GM23338 (cell line): ENCODE data around the gene EBPL. TPM values are rescaled to one million over a fixed set of nuclear protein-coding genes. Genes with fewer than 3 reads are reported as not detected.

Experiments used
- ATAC-seq: fragments of 200-7000 bp; cut with Tn5 transposase; 3 replicates; pipeline ENCODE4 v1.9.1; 2020
- DNase-seq: peaks from one replicate; pipeline ENCODE4 v3.0.0-alpha.2; 2015; ENCODE audit warnings: low spot score
- H2AFZ ChIP-seq: fragments of 200-600 bp; sonication (generic); 2 replicates; pipeline ENCODE4 v1.8.0; 2016; ENCODE audit warnings: antibody characterized with exemption, mild to moderate bottlenecking, moderate library complexity
- H3F3A ChIP-seq: fragments of 200-600 bp; sonication (generic); replicated peaks from 2 replicates; pipeline ENCODE4 v1.8.0; 2017; ENCODE audit warnings: antibody characterized with exemption, mixed run types, low read depth
- H3K27ac ChIP-seq: fragments of 200-600 bp; sonication (generic); 2 replicates; pipeline ENCODE4 v1.6.1; 2016; ENCODE audit warnings: low read depth
- H3K27me3 ChIP-seq: fragments of 200-600 bp; sonication (generic); 2 replicates; pipeline ENCODE4 v1.8.0; 2016; ENCODE audit warnings: mild to moderate bottlenecking, mixed run types, moderate library complexity; ENCODE audit not compliant: insufficient read depth
- H3K36me3 ChIP-seq: fragments of 200-600 bp; sonication (generic); 2 replicates; pipeline ENCODE4 v1.8.0; 2016; ENCODE audit warnings: mild to moderate bottlenecking; ENCODE audit not compliant: insufficient read depth
- H3K4me1 ChIP-seq: fragments of 200-600 bp; sonication (generic); 2 replicates; pipeline ENCODE4 v1.8.0; 2016; ENCODE audit warnings: mild to moderate bottlenecking, moderate library complexity; ENCODE audit not compliant: insufficient read depth
- H3K4me2 ChIP-seq: fragments of 200-600 bp; sonication (generic); 2 replicates; pipeline ENCODE4 v1.7.1; 2017; ENCODE audit warnings: mixed run types
- H3K4me3 ChIP-seq: fragments of 200-600 bp; sonication (generic); 2 replicates; pipeline ENCODE4 v1.6.1; 2016; ENCODE audit warnings: mixed run types
- H3K79me2 ChIP-seq: fragments of 200-600 bp; sonication (generic); replicated peaks from 2 replicates; pipeline ENCODE4 v1.8.0; 2017; ENCODE audit warnings: mild to moderate bottlenecking; ENCODE audit not compliant: insufficient read depth
- H3K9me2 ChIP-seq: fragments of 200-600 bp; sonication (generic); 2 replicates; pipeline ENCODE4 v1.8.0; 2017; ENCODE audit not compliant: insufficient read depth
- H4K20me1 ChIP-seq: fragments of 200-600 bp; sonication (generic); replicated peaks from 2 replicates; pipeline ENCODE4 v1.8.0; 2017; ENCODE audit warnings: mild to moderate bottlenecking; ENCODE audit not compliant: insufficient read depth
- H3K27ac Mint-ChIP-seq: 2 replicates; pipeline ENCODE4 v1.8.0; 2020; ENCODE audit warnings: inconsistent platforms, mild to moderate bottlenecking, moderate library complexity, mixed read lengths
- H3K27me3 Mint-ChIP-seq: 3 replicates; pipeline ENCODE4 v1.8.0; 2022; ENCODE audit warnings: low read depth, mild to moderate bottlenecking, moderate library complexity, mixed read lengths, inconsistent platforms; ENCODE audit not compliant: insufficient read depth, poor library complexity
- H3K36me3 Mint-ChIP-seq: 3 replicates; pipeline ENCODE4 v1.8.0; 2021; ENCODE audit warnings: low read depth, mild to moderate bottlenecking, inconsistent platforms, moderate library complexity, mixed read lengths
- H3K4me1 Mint-ChIP-seq: 3 replicates; pipeline ENCODE4 v1.8.0; 2020; ENCODE audit warnings: mild to moderate bottlenecking, inconsistent platforms, mixed read lengths
- H3K4me3 Mint-ChIP-seq: 3 replicates; pipeline ENCODE4 v1.8.0; 2021; ENCODE audit warnings: moderate library complexity, mild to moderate bottlenecking, inconsistent platforms, mixed read lengths
- H3K9me3 Mint-ChIP-seq: 3 replicates; pipeline ENCODE4 v1.8.0; 2020; ENCODE audit warnings: moderate library complexity, mild to moderate bottlenecking, inconsistent platforms, mixed read lengths
- CREB1 ChIP-seq: fragments of 250-450 bp; sonication (Bioruptor Pico); IDR thresholded peaks from 2 replicates; pipeline ENCODE4 v1.5.0; 2020; ENCODE audit warnings: low read depth, mild to moderate bottlenecking, moderate library complexity
- ETS1 ChIP-seq: IDR thresholded peaks from 2 replicates; pipeline ENCODE4 v1.6.1; 2016; ENCODE audit warnings: antibody characterized with exemption
- EZH2 ChIP-seq: fragments of 200-600 bp; sonication (generic); IDR thresholded peaks from one replicate; pipeline ENCODE4 v1.8.0; 2017; ENCODE audit warnings: antibody characterized with exemption, mild to moderate bottlenecking, low read depth; ENCODE audit not compliant: unreplicated experiment
- EZH2phosphoT487 ChIP-seq: fragments of 200-600 bp; sonication (generic); IDR thresholded peaks from one replicate; pipeline ENCODE4 v1.8.1; 2018; ENCODE audit warnings: antibody characterized with exemption; ENCODE audit not compliant: unreplicated experiment
- JUNB ChIP-seq: IDR thresholded peaks from one replicate; pipeline ENCODE4 v1.6.1; 2016; ENCODE audit warnings: antibody characterized with exemption; ENCODE audit not compliant: unreplicated experiment
- POLR2AphosphoS5 ChIP-seq: IDR thresholded peaks from 2 replicates; pipeline ENCODE4 v1.6.1; 2016; ENCODE audit warnings: antibody characterized with exemption, low read depth
- STAT1 ChIP-seq: IDR thresholded peaks from one replicate; pipeline ENCODE4 v1.6.1; 2016; ENCODE audit warnings: antibody characterized with exemption; ENCODE audit not compliant: unreplicated experiment
- ZNF331 ChIP-seq: fragments of 250-450 bp; sonication (Bioruptor Pico); IDR thresholded peaks from 2 replicates; pipeline ENCODE4 v1.5.0; 2020; ENCODE audit warnings: low read depth, mild to moderate bottlenecking, moderate library complexity
- polyA plus RNA-seq: library from polyadenylated mRNA; unstranded; fragments of >200 nt; fragmentation: Nextera tagmentation; extraction: Ambion mirVana; gene quantifications from 2 replicates; pipeline ENCODE4 v1.2.1, GENCODE V29; 2016
- total RNA-seq: library from RNA; depleted of rRNA; stranded (reverse); fragments of >200 nt; shearing (Covaris generic); gene quantifications from 2 replicates; pipeline ENCODE4 v1.2.3, GENCODE V29; 2014
- TF ChIP-seq, protein P1 (sequence below), 2 experiments: fragments of 200-600 bp in 1 of 2; sonication (generic) in 1 of 2; conservative IDR thresholded peaks; 2 replicates each; pipeline versions ENCODE4 v1.5.1 to v1.6.1; 2016 to 2017; ENCODE audit warnings: antibody characterized with exemption in 2 of 2, low read depth in 2 of 2, mild to moderate bottlenecking in 2 of 2, moderate library complexity in 1 of 2
- TF ChIP-seq, protein P2 (sequence below): IDR thresholded peaks from one replicate; pipeline ENCODE4 v1.6.1; 2018; ENCODE audit warnings: antibody characterized with exemption; ENCODE audit not compliant: unreplicated experiment

EBPL gene
- total and polyA plus RNA-seq, 2 experiments from 2014 or later: 231 to 245 TPM

DNA sequence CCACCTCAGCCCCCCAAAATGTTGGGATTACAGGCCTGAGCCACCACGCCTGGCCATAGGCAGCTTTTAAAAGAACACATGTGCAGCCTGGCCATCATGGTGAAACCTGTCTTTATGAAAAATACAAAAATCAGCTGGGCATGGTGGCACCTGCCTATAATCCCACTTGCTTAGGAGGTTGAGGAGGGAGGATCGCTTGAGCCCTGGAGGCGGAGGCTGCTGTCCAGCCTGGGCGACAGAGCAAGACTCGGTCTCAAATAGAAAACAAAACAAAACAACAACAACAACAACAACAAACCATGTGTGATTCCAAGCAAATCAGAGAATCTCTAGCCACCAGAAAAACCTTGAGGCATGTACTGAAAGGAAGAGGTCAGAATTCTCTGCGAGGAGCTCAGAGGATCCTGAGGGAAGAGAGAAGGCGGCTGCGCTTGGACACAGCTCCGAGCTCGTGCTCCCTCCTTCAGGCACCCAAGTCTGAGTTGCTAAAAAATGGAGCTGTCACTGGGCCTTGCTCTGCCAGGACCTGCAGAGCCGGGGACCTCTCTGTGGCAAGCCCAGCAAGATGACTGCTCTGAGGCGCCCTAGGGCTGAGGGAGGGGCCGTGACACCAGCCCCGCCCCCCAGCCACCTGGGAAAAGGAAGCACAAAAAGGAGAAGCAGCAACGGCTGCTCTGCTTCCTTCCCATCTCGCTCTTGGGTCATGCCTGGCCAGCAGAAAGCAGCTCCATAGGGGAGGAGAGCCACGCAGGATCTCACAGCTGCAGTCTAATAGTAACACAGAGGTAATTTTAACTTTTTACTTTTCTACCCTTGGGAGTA, 63.2 kb downstream of the EBPL start, which contains the start of gene ARL11:
ARL11 (plus strand) TSS at position 677 of the 822 bp plus-strand sequence. CDS start 1,941 bp downstream, outside the sequence.
- Mint-ChIP-seq H3K27ac (no peak within 1 kb of the TSS; the same call in 1 of the 2 replicates), H3K4me1 (peaks cover 6% of the 10 kb centered on the region; the same call in 2 of the 3 replicates), H3K9me3 (no peaks in the 10 kb centered on the region), H3K27me3 (peaks cover 7% of the 10 kb centered on the region), H3K4me3 (peak within 1 kb of the TSS; percentile 66), H3K36me3 (no peaks in the 10 kb centered on the region)
- H4K20me1 ChIP-seq: no peaks in the 10 kb centered on the region
- peak; percentile 96 for ATAC-seq
- peak; percentile 65 for TF ChIP-seq POLR2AphosphoS5
- TF ChIP-seq EZH2: no peak
- TF ChIP-seq EZH2phosphoT487: no peak
- TF ChIP-seq STAT1: no peak
- 0 out of 2 replicates have a peak, but pooled peaks have one; percentile 13 for TF ChIP-seq ETS1
- peak; percentile 90 for DNase-seq
- H3K4me1 ChIP-seq: no peaks in the 10 kb centered on the region; the same call in 1 of the 2 replicates
- H3K36me3 ChIP-seq: no peaks in the 10 kb centered on the region
- peak within 1 kb of the TSS; percentile 94 for H2AFZ ChIP-seq
- H3K4me2 ChIP-seq: peak within 1 kb of the TSS; percentile 70
- H3K4me3 ChIP-seq: peak within 1 kb of the TSS; percentile 45; the same call in 1 of the 2 replicates
- no peak within 1 kb of the TSS for H3K27ac ChIP-seq
- no peaks in the 10 kb centered on the region for H3K79me2 ChIP-seq
- H3F3A ChIP-seq: no peaks in the 10 kb centered on the region
- H3K9me2 ChIP-seq: peaks cover 5% of the 10 kb centered on the region; the same call in 1 of the 2 replicates
- H3K27me3 ChIP-seq: no peaks in the 10 kb centered on the region

GRCh38 chr13:49625392-49626079, 65.8 kb downstream of the EBPL start:
- no peaks in the 10 kb centered on the region for H3K36me3 ChIP-seq
- Mint-ChIP-seq H3K4me1 (peaks cover 6% of the 10 kb centered on the region; the same call in 2 of the 3 replicates), H3K27me3 (peaks cover 7% of the 10 kb centered on the region), H3K9me3 (no peaks in the 10 kb centered on the region), H3K36me3 (no peaks in the 10 kb centered on the region), H3K4me3 (no peak overlapping the region), H3K27ac (peak overlapping the region; percentile 0)
- peaks cover 5% of the 10 kb centered on the region; the same call in 1 of the 2 replicates for H3K9me2 ChIP-seq
- ATAC-seq (no peak), DNase-seq (no peak)
- no peak overlapping the region for H3K4me2 ChIP-seq
- no peaks in the 10 kb centered on the region for H3K79me2 ChIP-seq
- no peaks in the 10 kb centered on the region for H3F3A ChIP-seq
- no peak overlapping the region for H3K27ac ChIP-seq
- H2AFZ ChIP-seq: peak overlapping the region; percentile 86
- H3K4me3 ChIP-seq: no peak overlapping the region
- H3K27me3 ChIP-seq: no peaks in the 10 kb centered on the region
- no peaks in the 10 kb centered on the region for H4K20me1 ChIP-seq
- H3K4me1 ChIP-seq: no peaks in the 10 kb centered on the region; the same call in 1 of the 2 replicates
- TF ChIP-seq CREB1 (CRISPR knock-in tag) (no peak), ETS1 (no peak), POLR2AphosphoS5 (no peak), EZH2 (no peak), STAT1 (no peak), ZNF331 (CRISPR knock-in tag) (no peak), JUNB (no peak)
- TF ChIP-seq, protein P1, sequence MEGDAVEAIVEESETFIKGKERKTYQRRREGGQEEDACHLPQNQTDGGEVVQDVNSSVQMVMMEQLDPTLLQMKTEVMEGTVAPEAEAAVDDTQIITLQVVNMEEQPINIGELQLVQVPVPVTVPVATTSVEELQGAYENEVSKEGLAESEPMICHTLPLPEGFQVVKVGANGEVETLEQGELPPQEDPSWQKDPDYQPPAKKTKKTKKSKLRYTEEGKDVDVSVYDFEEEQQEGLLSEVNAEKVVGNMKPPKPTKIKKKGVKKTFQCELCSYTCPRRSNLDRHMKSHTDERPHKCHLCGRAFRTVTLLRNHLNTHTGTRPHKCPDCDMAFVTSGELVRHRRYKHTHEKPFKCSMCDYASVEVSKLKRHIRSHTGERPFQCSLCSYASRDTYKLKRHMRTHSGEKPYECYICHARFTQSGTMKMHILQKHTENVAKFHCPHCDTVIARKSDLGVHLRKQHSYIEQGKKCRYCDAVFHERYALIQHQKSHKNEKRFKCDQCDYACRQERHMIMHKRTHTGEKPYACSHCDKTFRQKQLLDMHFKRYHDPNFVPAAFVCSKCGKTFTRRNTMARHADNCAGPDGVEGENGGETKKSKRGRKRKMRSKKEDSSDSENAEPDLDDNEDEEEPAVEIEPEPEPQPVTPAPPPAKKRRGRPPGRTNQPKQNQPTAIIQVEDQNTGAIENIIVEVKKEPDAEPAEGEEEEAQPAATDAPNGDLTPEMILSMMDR (conservative IDR thresholded peaks at IDR 0.05; ENCODE audit: low read depth in 2 of 2): no peak
- TF ChIP-seq, protein P2, sequence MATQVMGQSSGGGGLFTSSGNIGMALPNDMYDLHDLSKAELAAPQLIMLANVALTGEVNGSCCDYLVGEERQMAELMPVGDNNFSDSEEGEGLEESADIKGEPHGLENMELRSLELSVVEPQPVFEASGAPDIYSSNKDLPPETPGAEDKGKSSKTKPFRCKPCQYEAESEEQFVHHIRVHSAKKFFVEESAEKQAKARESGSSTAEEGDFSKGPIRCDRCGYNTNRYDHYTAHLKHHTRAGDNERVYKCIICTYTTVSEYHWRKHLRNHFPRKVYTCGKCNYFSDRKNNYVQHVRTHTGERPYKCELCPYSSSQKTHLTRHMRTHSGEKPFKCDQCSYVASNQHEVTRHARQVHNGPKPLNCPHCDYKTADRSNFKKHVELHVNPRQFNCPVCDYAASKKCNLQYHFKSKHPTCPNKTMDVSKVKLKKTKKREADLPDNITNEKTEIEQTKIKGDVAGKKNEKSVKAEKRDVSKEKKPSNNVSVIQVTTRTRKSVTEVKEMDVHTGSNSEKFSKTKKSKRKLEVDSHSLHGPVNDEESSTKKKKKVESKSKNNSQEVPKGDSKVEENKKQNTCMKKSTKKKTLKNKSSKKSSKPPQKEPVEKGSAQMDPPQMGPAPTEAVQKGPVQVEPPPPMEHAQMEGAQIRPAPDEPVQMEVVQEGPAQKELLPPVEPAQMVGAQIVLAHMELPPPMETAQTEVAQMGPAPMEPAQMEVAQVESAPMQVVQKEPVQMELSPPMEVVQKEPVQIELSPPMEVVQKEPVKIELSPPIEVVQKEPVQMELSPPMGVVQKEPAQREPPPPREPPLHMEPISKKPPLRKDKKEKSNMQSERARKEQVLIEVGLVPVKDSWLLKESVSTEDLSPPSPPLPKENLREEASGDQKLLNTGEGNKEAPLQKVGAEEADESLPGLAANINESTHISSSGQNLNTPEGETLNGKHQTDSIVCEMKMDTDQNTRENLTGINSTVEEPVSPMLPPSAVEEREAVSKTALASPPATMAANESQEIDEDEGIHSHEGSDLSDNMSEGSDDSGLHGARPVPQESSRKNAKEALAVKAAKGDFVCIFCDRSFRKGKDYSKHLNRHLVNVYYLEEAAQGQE: no peak
